ENCODE data around the gene DNAJC19. TPM values are rescaled to one million over a fixed set of nuclear protein-coding genes. Genes with fewer than 3 reads are reported as not detected.

DNAJC19 gene
- total RNA-seq, 2 experiments from 2014 or later, result 58.6 to 64.3 TPM

GRCh38 chr3:180947761-180948390, 41.7 kb downstream of the DNAJC19 start:
- H3K9me2 ChIP-seq (ENCODE audit: insufficient read depth, low read length), result no peaks in the 10 kb centered on the region
- no peaks in the 10 kb centered on the region for H3K4me1 ChIP-seq (ENCODE audit: insufficient read depth, low read length, poor library complexity, severe bottlenecking)
- intact Hi-C loops (cut with micrococcal nuclease; ENCODE audit: unreplicated experiment), result no loop called here
- no peak for TF ChIP-seq EZH2phosphoT487 (IDR thresholded peaks at IDR 0.05; ENCODE audit: borderline replicate concordance, low read depth, low read length)
- TF ChIP-seq CTCF (conservative IDR thresholded peaks at IDR 0.05; ENCODE audit: low read length), result no peak
- H4K20me1 ChIP-seq (ENCODE audit: insufficient read depth, low read length), result peaks cover 12% of the 10 kb centered on the region
- POLR2A ChIA-PET, result interaction anchor here (0.6 to 3.4 kb wide), 6 partner anchors 10 to 35 kb away, joined by 3 to 15 read pairs (median 6); partner anchors contain the start of gene FXR1
- peaks cover 96% of the 10 kb centered on the region for H3K36me3 ChIP-seq (ENCODE audit: insufficient read depth, low read length)
- no peak overlapping the region for H2AFZ ChIP-seq (ENCODE audit: low read length)
- no peak overlapping the region for H3K27ac ChIP-seq (ENCODE audit: low read depth, low read length, poor library complexity, severe bottlenecking)
- CTCF ChIA-PET (ENCODE audit: unreplicated experiment), result no interaction called here
- peaks cover 46% of the 10 kb centered on the region for H3K79me2 ChIP-seq (ENCODE audit: insufficient read depth, low read depth, low read length)
- H3K4me3 ChIP-seq (ENCODE audit: low read depth, low read length, poor library complexity, severe bottlenecking), result no peak overlapping the region
- no TSS peak for BruUV-seq (replicated peaks)
- peak; percentile 30 for DNase-seq (ENCODE audit: low spot score)
- no peaks in the 10 kb centered on the region for H3K9me3 ChIP-seq (ENCODE audit: low read length)
- H3K4me2 ChIP-seq (ENCODE audit: low read length), result no peak overlapping the region

GRCh38 chr3:180940826-180941225, 48.7 kb downstream of the DNAJC19 start:
- Histone ChIP-seq H3K4me3 (ENCODE audit: low read depth, low read length, poor library complexity, severe bottlenecking) (no peak overlapping the region), H3K79me2 (ENCODE audit: insufficient read depth, low read depth, low read length) (peaks cover 88% of the 10 kb centered on the region), H4K20me1 (ENCODE audit: insufficient read depth, low read length) (peaks cover 20% of the 10 kb centered on the region), H3K9me3 (ENCODE audit: low read length) (no peaks in the 10 kb centered on the region), H2AFZ (ENCODE audit: low read length) (no peak overlapping the region), H3K4me2 (ENCODE audit: low read length) (no peak overlapping the region), H3K9me2 (ENCODE audit: insufficient read depth, low read length) (no peaks in the 10 kb centered on the region), H3K36me3 (ENCODE audit: insufficient read depth, low read length) (peaks cover 96% of the 10 kb centered on the region), H3K4me1 (ENCODE audit: insufficient read depth, low read length, poor library complexity, severe bottlenecking) (no peaks in the 10 kb centered on the region), H3K27ac (ENCODE audit: low read depth, low read length, poor library complexity, severe bottlenecking) (no peak overlapping the region)
- no peak for DNase-seq (ENCODE audit: low spot score)
- TF ChIP-seq CTCF (conservative IDR thresholded peaks at IDR 0.05; ENCODE audit: low read length), result no peak
- no peak for TF ChIP-seq EZH2phosphoT487 (IDR thresholded peaks at IDR 0.05; ENCODE audit: borderline replicate concordance, low read depth, low read length)
- ChIA-PET POLR2A (no interaction called here), CTCF (ENCODE audit: unreplicated experiment) (no interaction called here)
- intact Hi-C loops (cut with micrococcal nuclease; ENCODE audit: unreplicated experiment), result no loop called here
- no TSS peak for BruUV-seq (replicated peaks)

GRCh38 chr3:180934638-180935037, 54.9 kb downstream of the DNAJC19 start:
- ChIA-PET CTCF (ENCODE audit: unreplicated experiment) (no interaction called here), POLR2A (interaction anchor here (0.6 to 2.5 kb wide), 8 partner anchors 9 to 50 kb away, joined by 3 to 12 read pairs (median 7); no protein-coding TSS in a partner anchor)
- Histone ChIP-seq H3K79me2 (ENCODE audit: insufficient read depth, low read depth, low read length) (peaks cover 100% of the 10 kb centered on the region), H3K36me3 (ENCODE audit: insufficient read depth, low read length) (peaks cover 83% of the 10 kb centered on the region), H3K9me2 (ENCODE audit: insufficient read depth, low read length) (no peaks in the 10 kb centered on the region; the same call in 1 of the 2 replicates), H3K4me3 (ENCODE audit: low read depth, low read length, poor library complexity, severe bottlenecking) (no peak overlapping the region), H2AFZ (ENCODE audit: low read length) (no peak overlapping the region), H3K4me2 (ENCODE audit: low read length) (no peak overlapping the region), H3K4me1 (ENCODE audit: insufficient read depth, low read length, poor library complexity, severe bottlenecking) (peaks cover 15% of the 10 kb centered on the region), H4K20me1 (ENCODE audit: insufficient read depth, low read length) (peaks cover 48% of the 10 kb centered on the region), H3K9me3 (ENCODE audit: low read length) (no peaks in the 10 kb centered on the region), H3K27ac (ENCODE audit: low read depth, low read length, poor library complexity, severe bottlenecking) (no peak overlapping the region)
- intact Hi-C loops (cut with micrococcal nuclease; ENCODE audit: unreplicated experiment), result no loop called here
- DNase-seq (ENCODE audit: low spot score), result no peak
- no TSS peak for BruUV-seq (replicated peaks)
- TF ChIP-seq EZH2phosphoT487 (IDR thresholded peaks at IDR 0.05; ENCODE audit: borderline replicate concordance, low read depth, low read length), result no peak
- TF ChIP-seq CTCF (conservative IDR thresholded peaks at IDR 0.05; ENCODE audit: low read length), result no peak

Data from OCI-LY7 (cell line).